Measurements from ENCODE around the gene HSF2.

The HSF2 gene

GRCh38 chr6:122399348-122400120 lies at the start of gene HSF2:
Gene HSF2, plus strand, starts transcription at chr6:122399652. Its CDS starts 86 bp downstream, at chr6:122399738.
- peak; percentile 97 for DNase-seq

GRCh38 chr6:122352981-122353664 lies 46.3 kb upstream of the HSF2 start:
- DNase-seq = no peak

- DNase-seq = no peak
Measured at GRCh38 chr6:122360809-122361208, 38.6 kb upstream of the HSF2 start.

GRCh38 chr6:122361314-122361979 lies 38.0 kb upstream of the HSF2 start:
- no peak for DNase-seq

GRCh38 chr6:122363769-122364483 lies 35.5 kb upstream of the HSF2 start:
- no peak for DNase-seq

- no peak for DNase-seq
Measured at GRCh38 chr6:122365775-122366403, 33.6 kb upstream of the HSF2 start.

GRCh38 chr6:122367171-122367570 lies 32.3 kb upstream of the HSF2 start:
- no peak for DNase-seq

- DNase-seq = no peak
Measured at GRCh38 chr6:122369536-122369935, 29.9 kb upstream of the HSF2 start.

GRCh38 chr6:122372647-122373046 lies 26.8 kb upstream of the HSF2 start:
- no peak for DNase-seq

GRCh38 chr6:122374307-122374706 lies 25.1 kb upstream of the HSF2 start:
- no peak for DNase-seq

GRCh38 chr6:122376246-122376645 lies 23.2 kb upstream of the HSF2 start:
- DNase-seq = no peak

GRCh38 chr6:122381494-122382265 lies 17.8 kb upstream of the HSF2 start:
- peak; percentile 64 to 75 for DNase-seq

- DNase-seq = no peak
Measured at GRCh38 chr6:122385857-122386612, 13.4 kb upstream of the HSF2 start.

GRCh38 chr6:122388945-122389344 lies 10.5 kb upstream of the HSF2 start:
- no peak for DNase-seq

GRCh38 chr6:122389704-122390372 lies 9.6 kb upstream of the HSF2 start:
- DNase-seq = no peak

- DNase-seq = no peak
Measured at GRCh38 chr6:122392564-122393350, 6.7 kb upstream of the HSF2 start.

- DNase-seq = no peak
Measured at GRCh38 chr6:122393351-122393896, 6.0 kb upstream of the HSF2 start.

- DNase-seq = no peak
Measured at GRCh38 chr6:122394016-122394415, 5.4 kb upstream of the HSF2 start.

- DNase-seq = no peak
Measured at GRCh38 chr6:122399055-122399347, 451 bp upstream of the HSF2 start.

GRCh38 chr6:122400121-122400450 lies 634 bp downstream of the HSF2 start:
- no peak for DNase-seq
